D341Med (cell line): Measurements from ENCODE around the gene CEP83.
"Not testable (repeated sequence)": the region's sequence is repeated elsewhere in the genome, so short reads cannot be mapped to it uniquely, and the experiment has no call there.

Source experiments
- DNase-seq: peaks from one replicate; pipeline ENCODE4 v3.0.0; 2012; ENCODE audit warnings: low spot score

The CEP83 gene

DNA sequence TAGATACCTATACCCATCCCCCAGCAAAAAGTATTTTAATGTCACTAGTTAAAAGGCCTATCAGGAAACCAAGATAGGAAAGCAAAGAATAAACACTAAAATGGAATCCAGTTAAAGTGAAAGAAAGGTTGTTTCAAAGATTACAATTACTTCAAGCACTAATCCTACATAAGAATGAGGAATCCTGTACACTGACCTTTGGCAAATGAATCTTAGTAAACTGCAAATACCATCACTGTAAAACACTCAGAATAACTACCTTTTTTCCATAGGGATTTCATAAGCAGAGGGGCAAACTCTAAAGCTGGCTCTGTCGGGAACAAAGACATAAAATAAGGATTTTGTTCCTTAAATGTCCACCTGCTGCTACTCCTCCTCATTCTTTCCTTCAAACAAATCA lies 25.9 kb downstream of the CEP83 start:
- DNase-seq, result no peak

DNA sequence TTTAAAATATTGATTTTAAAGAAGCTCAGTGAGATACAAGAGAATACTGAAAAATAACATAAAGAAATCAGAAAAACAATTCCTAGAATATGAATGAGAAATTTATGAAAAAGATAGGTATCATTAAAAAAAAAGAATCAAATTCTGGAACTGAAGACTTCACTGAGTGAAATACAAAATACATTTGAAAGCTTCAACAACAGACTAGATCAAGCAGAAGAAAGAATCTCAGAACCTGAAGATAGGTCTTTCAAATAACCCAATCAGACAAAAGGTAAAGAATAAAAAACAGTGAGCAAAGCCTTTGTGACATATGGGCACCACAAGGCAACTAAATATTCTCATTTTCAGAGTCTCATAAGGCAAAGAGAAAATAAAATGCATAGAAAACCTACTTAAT lies 29.4 kb downstream of the CEP83 start:
- no peak for DNase-seq

DNA sequence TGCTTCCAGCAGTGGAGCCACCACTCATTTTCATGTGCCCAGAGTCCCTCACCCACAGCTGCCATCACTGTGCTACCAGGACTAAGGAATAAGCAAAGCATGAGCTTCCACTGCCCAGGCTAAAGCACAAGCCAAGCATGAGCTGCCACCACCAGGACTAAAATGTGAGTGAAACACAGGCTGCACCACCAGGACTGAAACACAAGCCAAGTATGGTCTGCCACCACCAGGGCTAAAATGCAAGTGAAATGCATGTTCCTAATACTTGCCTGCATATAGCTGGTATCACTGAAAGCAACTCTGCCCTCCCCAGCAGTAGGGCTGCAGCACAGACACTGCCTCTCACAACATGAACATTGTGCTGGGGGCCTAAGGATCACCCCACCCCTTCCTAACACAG lies 30.0 kb downstream of the CEP83 start:
- no peak for DNase-seq

- DNase-seq, result no peak
These were observed 30.5 kb downstream of the CEP83 start for GRCh38 chr12:94429191-94429590.

DNA sequence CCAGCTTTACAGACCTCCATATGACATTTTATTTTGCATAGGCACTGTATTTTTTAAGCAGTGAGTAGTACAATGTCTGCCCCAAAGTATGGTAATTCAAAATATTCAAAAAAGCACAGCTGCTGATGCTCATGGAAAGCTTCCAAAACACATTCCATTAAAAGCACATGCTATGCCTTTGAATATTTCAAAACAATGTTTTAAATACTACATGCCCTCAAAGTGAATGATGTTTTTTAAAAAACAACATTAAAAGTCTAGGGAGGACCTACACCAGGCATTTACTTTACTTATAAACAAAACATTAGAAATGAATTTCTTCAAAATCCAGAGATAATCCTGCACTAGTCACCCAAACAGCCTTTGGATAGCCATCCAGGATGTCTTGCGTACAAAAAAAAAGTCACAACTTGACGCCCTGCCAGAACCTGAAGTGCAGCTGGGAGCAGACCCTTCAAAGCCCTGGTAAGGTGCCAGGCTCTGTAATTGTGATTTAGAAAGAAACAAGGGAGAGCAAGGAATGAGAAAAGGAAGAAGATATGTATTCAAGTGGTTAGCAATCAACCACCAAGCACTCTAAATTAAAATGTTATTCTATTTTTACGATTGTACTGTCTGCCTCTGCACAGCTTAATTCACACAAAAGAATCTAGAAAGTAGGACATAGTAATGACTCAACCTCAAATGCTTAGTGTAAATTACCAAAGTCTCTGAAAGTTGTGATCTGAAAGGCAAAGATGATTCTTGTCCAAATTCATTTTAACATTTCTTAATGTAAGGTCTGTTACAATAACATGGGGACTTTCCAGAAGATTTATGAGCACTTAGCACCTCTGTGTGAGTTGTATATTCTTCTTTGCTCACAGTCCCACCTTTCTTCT lies 31.9 kb downstream of the CEP83 start:
- DNase-seq, result peak; percentile 37

DNA sequence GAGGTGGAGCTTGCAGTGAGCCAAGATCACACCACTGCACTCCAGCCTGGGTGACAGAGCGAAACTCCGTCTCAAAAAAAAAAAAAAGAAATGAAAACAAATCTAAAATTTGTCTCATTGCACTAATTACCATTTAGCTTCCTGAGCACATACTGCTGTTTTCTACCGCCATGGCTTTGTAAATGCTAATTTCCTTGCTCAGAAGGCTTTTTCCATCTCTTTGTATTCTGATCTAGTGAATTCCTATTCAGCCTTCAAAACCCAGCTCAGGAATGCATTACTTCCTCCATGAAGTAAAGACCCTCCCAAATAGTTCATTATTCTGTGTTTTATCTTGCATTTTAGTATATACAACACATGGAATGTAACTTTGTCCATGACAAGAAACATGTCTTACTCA lies 33.6 kb downstream of the CEP83 start:
- DNase-seq, result no peak

DNA sequence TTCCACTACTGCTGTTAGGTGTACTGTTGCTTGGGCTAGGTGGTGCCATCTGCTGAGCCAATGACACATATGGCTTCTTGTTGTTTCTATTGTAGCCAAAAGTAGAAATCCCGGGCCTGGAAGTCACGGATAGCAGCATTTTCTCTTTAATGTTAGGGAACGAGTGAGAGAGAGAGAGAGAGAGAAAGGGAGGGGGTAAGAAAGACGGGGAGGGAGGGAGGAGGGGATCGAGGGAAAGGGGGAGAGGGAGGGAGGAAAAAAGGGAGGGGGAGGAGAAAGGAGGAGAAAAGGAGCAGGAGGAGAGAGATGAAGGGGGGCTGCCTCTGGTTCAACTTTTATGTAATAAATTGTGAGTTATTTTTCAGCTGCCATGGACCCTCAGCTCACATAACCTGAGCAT lies 34.8 kb downstream of the CEP83 start:
- not testable (repeated sequence) for DNase-seq

- DNase-seq, result no peak
These were observed 37.6 kb downstream of the CEP83 start for GRCh38 chr12:94421868-94422740.

DNA sequence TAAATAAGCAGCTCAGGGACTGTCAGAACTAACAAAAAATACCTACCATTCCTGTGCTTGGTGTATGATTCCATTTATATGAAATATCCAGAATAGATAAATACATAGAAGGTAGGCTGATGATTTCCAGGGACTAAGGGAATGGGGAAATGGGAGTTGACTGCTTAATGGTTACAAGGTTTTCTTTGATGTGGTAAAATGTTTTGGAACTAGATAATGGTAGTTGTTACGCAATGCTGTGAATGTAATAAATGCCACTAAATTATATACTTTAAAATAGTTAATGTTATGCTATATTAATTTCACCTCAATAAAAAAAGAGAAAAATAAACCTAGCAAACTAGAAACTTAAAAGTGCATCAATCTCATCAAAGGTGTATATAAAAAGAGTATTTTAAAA lies 41.1 kb downstream of the CEP83 start:
- no peak for DNase-seq

DNA sequence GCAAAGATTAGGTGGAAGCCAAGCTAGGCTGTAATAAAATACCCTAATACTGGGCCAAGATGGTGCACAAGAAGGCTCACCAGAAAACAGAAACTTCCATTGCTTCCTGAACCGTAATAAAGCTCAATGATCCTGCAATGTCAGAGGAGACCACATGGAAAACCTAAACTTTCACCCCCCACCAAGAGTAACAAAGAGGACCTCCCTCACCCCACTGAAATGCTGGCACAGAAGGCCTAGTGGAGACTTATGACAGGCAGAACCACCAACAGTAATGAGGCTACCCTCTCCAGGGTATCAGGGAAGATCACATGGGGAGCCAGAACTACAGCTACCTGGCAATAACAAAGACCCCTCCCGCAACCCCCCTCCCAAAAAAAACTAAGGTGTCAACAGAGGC lies 43.1 kb downstream of the CEP83 start:
- no peak for DNase-seq

DNA sequence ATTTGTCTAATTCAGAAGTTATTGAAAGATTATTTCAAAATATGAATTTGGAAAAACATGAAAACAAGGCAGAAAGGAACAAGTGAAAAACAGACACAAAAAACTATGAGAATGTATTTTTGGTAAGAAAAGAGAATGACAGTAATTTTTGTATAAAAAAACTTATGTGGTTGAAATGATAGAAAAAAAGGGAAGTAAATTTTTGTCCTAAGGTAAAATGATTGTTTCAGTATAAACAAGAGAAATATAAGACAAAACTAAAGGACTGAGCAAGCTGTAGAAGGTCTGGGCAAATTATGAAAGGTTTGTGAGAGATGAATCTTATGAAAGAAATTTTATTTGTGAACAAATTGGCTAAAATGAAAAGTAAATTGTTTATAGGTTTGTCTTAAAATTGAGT lies 44.6 kb downstream of the CEP83 start:
- DNase-seq, result no peak

GRCh38 chr12:94405413-94406116 lies 54.1 kb downstream of the CEP83 start:
- no peak for DNase-seq

- no peak for DNase-seq
These were observed 54.8 kb downstream of the CEP83 start for GRCh38 chr12:94404854-94405253.

GRCh38 chr12:94401326-94401725 lies 58.3 kb downstream of the CEP83 start:
- no peak for DNase-seq

DNA sequence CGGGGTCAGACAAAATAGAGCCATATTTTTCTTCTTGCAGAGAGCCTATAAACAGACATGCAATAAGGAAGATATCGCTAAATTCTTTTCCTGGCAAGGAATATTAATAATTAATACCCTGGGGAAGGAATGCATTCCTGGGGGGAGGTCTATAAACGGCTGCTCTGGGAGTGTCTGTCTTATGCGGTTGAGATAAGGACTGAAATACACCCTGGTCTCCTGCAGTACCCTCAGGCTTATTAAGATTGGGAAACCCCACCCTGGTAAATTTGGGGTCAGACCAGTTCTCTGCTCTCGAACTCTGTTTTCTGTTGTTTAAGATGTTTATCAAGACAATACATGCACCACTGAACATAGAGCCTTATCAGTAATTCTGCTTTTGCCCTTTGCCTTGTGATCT lies 61.0 kb downstream of the CEP83 start:
- not testable (repeated sequence) for DNase-seq

DNA sequence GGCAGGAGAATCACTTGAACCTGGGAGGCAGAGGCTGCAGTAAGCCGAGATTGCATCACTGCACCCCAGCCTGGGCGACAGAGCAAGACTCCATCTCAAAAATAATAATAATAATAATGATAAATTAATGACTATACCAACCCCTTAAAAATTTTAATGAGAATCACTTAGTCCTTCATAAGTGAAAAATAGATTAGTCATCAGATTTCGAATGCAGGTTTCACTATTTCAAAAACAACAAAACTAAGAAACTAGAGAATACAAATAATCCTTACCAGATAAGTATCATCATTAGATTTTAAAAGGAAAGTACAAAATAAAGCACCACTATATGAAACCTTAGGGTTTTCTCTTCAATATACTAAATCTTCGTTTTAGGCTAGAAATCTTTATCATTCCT lies 62.3 kb downstream of the CEP83 start:
- DNase-seq, result no peak

- not testable (repeated sequence) for DNase-seq
These were observed 63.7 kb downstream of the CEP83 start for GRCh38 chr12:94396014-94396413.

DNA sequence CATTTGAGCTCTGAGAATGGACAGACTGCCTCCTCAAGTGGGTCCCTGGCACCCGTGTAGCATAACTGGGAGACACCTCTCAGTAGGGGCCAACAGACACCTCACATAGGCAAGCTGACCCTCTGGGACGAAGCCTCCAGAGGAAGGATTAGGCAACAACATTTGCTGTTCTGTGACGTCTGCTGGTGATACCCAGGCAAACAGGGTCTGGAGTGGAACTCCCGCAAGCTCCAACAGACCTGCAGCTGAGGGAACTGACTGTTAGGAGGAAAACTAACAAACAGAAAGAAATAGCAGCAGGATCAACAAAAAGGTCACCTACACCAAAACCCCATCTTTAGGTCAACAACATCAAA lies 69.6 kb downstream of the CEP83 start:
- no peak for DNase-seq

GRCh38 chr12:94389482-94390129 lies 70.1 kb downstream of the CEP83 start:
- not testable (repeated sequence) for DNase-seq

DNA sequence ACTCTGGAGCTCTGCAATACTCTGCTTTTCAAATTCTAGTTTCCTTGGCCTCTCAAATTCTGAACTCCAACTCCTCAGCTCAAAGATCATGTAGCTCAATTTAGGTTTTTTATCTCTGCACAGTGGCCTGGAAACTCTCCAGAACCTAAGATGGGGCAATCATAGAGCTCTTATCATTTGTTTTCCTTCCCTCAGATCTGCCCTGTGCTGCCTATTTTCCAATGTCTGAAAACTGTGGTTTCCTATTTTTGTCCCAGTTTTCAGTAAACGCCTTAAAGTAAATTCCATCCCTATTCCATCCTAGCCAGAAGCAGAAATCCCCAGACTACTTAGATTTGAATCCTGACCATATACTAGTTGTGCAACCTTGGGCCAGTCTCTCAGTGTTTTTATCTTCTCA lies 73.2 kb downstream of the CEP83 start:
- DNase-seq, result no peak

DNA sequence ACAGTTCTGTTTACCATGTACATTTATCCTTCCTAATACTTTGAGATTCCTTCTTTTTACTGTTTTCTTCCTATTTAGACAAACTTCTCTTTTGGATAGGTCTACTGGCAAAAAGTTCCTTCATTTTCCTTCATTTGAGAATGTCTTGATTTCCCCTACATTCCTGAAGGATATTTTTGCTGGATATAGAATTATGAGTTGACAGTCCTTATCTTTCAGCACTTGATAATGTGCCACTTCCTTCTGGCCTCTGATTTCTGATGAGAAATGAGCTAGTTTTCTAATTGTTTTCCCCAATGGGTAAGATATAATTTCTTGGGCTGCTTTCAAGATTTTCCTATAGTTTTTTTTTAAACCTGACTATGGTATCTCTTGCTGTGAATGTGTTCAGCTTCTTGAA lies 75.6 kb downstream of the CEP83 start:
- DNase-seq, result no peak

GRCh38 chr12:94380507-94380906 lies 79.2 kb downstream of the CEP83 start:
- DNase-seq, result no peak
